Neuronal stem cell (in vitro differentiated cells): Measurements from ENCODE around the gene PKNOX1.

Experiments used
- DNase-seq: peaks from one replicate; pipeline ENCODE4 v3.0.0-alpha.2; 2013; ENCODE audit warnings: low spot score
- H2AFZ ChIP-seq: one replicate; pipeline ENCODE4 v1.6.1; 2013; ENCODE audit warnings: mild to moderate bottlenecking, low read length, inconsistent platforms
- H2AK5ac ChIP-seq: 2 replicates; pipeline ENCODE4 v1.6.1; 2013; ENCODE audit warnings: low read depth, mild to moderate bottlenecking, inconsistent platforms, low read length, moderate library complexity, mixed read lengths
- H2BK120ac ChIP-seq: 2 replicates; pipeline ENCODE4 v1.6.1; 2013; ENCODE audit warnings: low read depth, mild to moderate bottlenecking, inconsistent platforms, low read length, moderate library complexity, mixed read lengths
- H2BK12ac ChIP-seq: one replicate; pipeline ENCODE4 v1.6.1; 2013; ENCODE audit warnings: low read length, inconsistent platforms
- H2BK15ac ChIP-seq: 2 replicates; pipeline ENCODE4 v1.6.1; 2013; ENCODE audit warnings: mild to moderate bottlenecking, low read length, inconsistent platforms, mixed read lengths
- H2BK5ac ChIP-seq: one replicate; pipeline ENCODE4 v1.6.1; 2013; ENCODE audit warnings: inconsistent platforms, mild to moderate bottlenecking, low read length, moderate library complexity
- H3K14ac ChIP-seq: one replicate; pipeline ENCODE4 v1.6.1; 2013; ENCODE audit warnings: low read length, inconsistent platforms
- H3K18ac ChIP-seq: 2 replicates; pipeline ENCODE4 v1.6.1; 2013; ENCODE audit warnings: low read length, inconsistent platforms
- H3K23ac ChIP-seq: 2 replicates; pipeline ENCODE4 v1.6.1; 2013; ENCODE audit warnings: low read depth, mild to moderate bottlenecking, mixed read lengths, low read length, inconsistent platforms; ENCODE audit not compliant: poor library complexity
- H3K27ac ChIP-seq: replicated peaks from 3 replicates; pipeline ENCODE4 v1.5.1; 2013; ENCODE audit warnings: low read length, inconsistent platforms
- H3K27me3 ChIP-seq, 3 experiments: 2 replicates each; pipeline ENCODE4 v1.6.1; 2013; ENCODE audit warnings: low read length in 3 of 3, mild to moderate bottlenecking in 2 of 3, inconsistent platforms in 1 of 3, low read depth in 1 of 3, mixed read lengths in 1 of 3, moderate library complexity in 1 of 3; ENCODE audit not compliant: control insufficient read depth in 3 of 3, insufficient read depth in 3 of 3
- H3K36me3 ChIP-seq, 2 donors: replicated peaks in 1 of 2; 2 replicates each; pipeline ENCODE4 v1.6.1; 2013; ENCODE audit warnings: low read length in 2 of 2; ENCODE audit not compliant: control insufficient read depth in 2 of 2, insufficient read depth in 2 of 2
- H3K4ac ChIP-seq: 2 replicates; pipeline ENCODE4 v1.6.1; 2013; ENCODE audit warnings: inconsistent platforms, mild to moderate bottlenecking, low read length, moderate library complexity
- H3K4me1 ChIP-seq, 2 donors: 1 replicate in 1 of 2; 2 replicates in 1 of 2; pipeline ENCODE4 v1.6.1; 2013; ENCODE audit warnings: low read length in 2 of 2, low read depth in 1 of 2; ENCODE audit not compliant: control insufficient read depth in 2 of 2, insufficient read depth in 1 of 2
- H3K4me2 ChIP-seq: one replicate; pipeline ENCODE4 v1.6.1; 2013; ENCODE audit warnings: mild to moderate bottlenecking, low read length, inconsistent platforms; ENCODE audit not compliant: insufficient read depth, poor library complexity, severe bottlenecking
- H3K4me3 ChIP-seq, 2 donors: 2 replicates each; pipeline ENCODE4 v1.5.1; 2013; ENCODE audit warnings: low read length in 2 of 2, mild to moderate bottlenecking in 2 of 2, inconsistent platforms in 1 of 2, moderate library complexity in 1 of 2
- H3K79me1 ChIP-seq: one replicate; pipeline ENCODE4 v1.6.1; 2013; ENCODE audit warnings: low read depth, mild to moderate bottlenecking, inconsistent platforms, low read length, moderate library complexity
- H3K9ac ChIP-seq: one replicate; pipeline ENCODE4 v1.6.1; 2013; ENCODE audit warnings: mild to moderate bottlenecking, low read depth, low read length, inconsistent platforms; ENCODE audit not compliant: poor library complexity
- H3K9me3 ChIP-seq, 2 donors: replicated peaks in 1 of 2; 2 replicates each; pipeline versions ENCODE3 to v1.6.1; 2013; ENCODE audit warnings: low read length in 2 of 2, mild to moderate bottlenecking in 2 of 2, inconsistent platforms in 1 of 2, low read depth in 1 of 2, mixed read lengths in 1 of 2, moderate library complexity in 1 of 2; ENCODE audit not compliant: control insufficient read depth in 2 of 2, insufficient read depth in 1 of 2
- H4K8ac ChIP-seq: one replicate; pipeline ENCODE4 v1.6.1; 2013; ENCODE audit warnings: low read depth, mild to moderate bottlenecking, inconsistent platforms, low read length, moderate library complexity
- H4K91ac ChIP-seq: one replicate; pipeline ENCODE4 v1.6.1; 2013; ENCODE audit warnings: low read length, low read depth, mild to moderate bottlenecking, inconsistent platforms; ENCODE audit not compliant: poor library complexity
- WGBS, 2 donors: extraction: QIAGEN DNeasy Blood & Tissue Kit; methylation state at CpG; one replicate each; pipeline ENCODE4 v1.1.7; 2013; ENCODE audit warnings: missing lambda C conversion rate in 2 of 2, mixed read lengths in 1 of 2; ENCODE audit not compliant: insufficient read length in 2 of 2, insufficient replicate concordance in 1 of 2; ENCODE audit errors: extremely low coverage in 2 of 2; 5-methylcytosine and 5-hydroxymethylcytosine counted together

PKNOX1 gene

GRCh38 chr21:42975886-42976608 lies 1.7 kb downstream of the PKNOX1 start:
- Histone ChIP-seq H3K9me3 (peaks cover 5 to 26% of the 10 kb centered on the region in 2 donors), H2AK5ac (no peak overlapping the region), H2BK15ac (no peak overlapping the region), H2BK12ac (no peak overlapping the region), H3K4me3 (peak overlapping the region; percentile 84 to 85), H4K91ac (no peak overlapping the region), H3K27ac (peak overlapping the region; percentile 94), H2BK5ac (no peak overlapping the region), H2BK120ac (no peak overlapping the region), H3K27me3 (no peaks in the 10 kb centered on the region), H3K4me1 (peaks cover 6 to 7% of the 10 kb centered on the region in 2 donors), H4K8ac (no peak overlapping the region), H3K79me1 (peaks cover 11% of the 10 kb centered on the region), H3K18ac (no peak overlapping the region), H3K14ac (no peak overlapping the region), H3K9ac (no peak overlapping the region), H3K23ac (no peak overlapping the region), H3K36me3 (peaks cover 2 to 32% of the 10 kb centered on the region in 2 donors), H3K4me2 (peak overlapping the region; percentile 73), H2AFZ (no peak overlapping the region), H3K4ac (no peak overlapping the region)
- no CpG with 5 or more reads among the region's 6 CpGs for WGBS, 2 donors
- DNase-seq: no peak

- Histone ChIP-seq H3K9me3 (peaks cover 5 to 23% of the 10 kb centered on the region in 2 donors), H2BK5ac (no peak overlapping the region), H2BK120ac (no peak overlapping the region), H2AFZ (no peak overlapping the region), H3K18ac (no peak overlapping the region), H2AK5ac (no peak overlapping the region), H3K36me3 (peaks cover 4 to 38% of the 10 kb centered on the region in 2 donors), H4K8ac (no peak overlapping the region), H4K91ac (no peak overlapping the region), H3K4me2 (no peak overlapping the region), H3K23ac (peak overlapping the region; percentile 92), H2BK12ac (no peak overlapping the region), H3K27me3 (no peaks in the 10 kb centered on the region), H3K4me1 (peaks cover 0 to 6% of the 10 kb centered on the region in 2 donors), H3K4me3 (no peak overlapping the region), H3K9ac (no peak overlapping the region), H2BK15ac (no peak overlapping the region), H3K79me1 (peaks cover 9% of the 10 kb centered on the region), H3K4ac (no peak overlapping the region), H3K14ac (no peak overlapping the region), H3K27ac (no peak overlapping the region)
- no peak for DNase-seq
- no CpG with 5 or more reads among the region's 10 CpGs for WGBS, 2 donors
Measured at GRCh38 chr21:42980312-42981213, 6.2 kb downstream of the PKNOX1 start.

DNA sequence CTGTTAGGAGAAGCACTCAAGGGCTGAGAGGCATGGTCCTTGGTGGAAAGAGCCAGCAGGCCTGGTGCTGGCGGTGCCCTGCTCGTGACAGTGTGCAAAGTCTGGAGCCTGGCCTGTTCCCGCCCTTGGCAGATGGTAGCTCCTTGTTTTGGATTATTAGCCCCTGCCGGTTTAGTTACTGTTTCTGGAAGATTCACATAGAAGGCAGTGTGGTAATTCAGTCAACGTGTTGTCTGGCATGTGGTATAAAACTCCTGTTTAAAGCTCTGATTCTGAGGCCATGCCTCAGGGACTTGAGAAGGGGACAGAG lies 6.8 kb downstream of the PKNOX1 start:
- no peak for DNase-seq
- Histone ChIP-seq H3K27me3 (no peaks in the 10 kb centered on the region), H4K91ac (no peak overlapping the region), H3K4me2 (no peak overlapping the region), H3K9me3 (peaks cover 5 to 23% of the 10 kb centered on the region in 2 donors), H2AK5ac (no peak overlapping the region), H3K4me3 (no peak overlapping the region), H3K18ac (peak overlapping the region; percentile 51), H2AFZ (no peak overlapping the region), H2BK5ac (no peak overlapping the region), H3K36me3 (peaks cover 4 to 38% of the 10 kb centered on the region in 2 donors), H3K79me1 (peaks cover 9% of the 10 kb centered on the region), H2BK12ac (no peak overlapping the region), H4K8ac (no peak overlapping the region), H3K23ac (peak overlapping the region; percentile 92), H3K4ac (no peak overlapping the region), H2BK120ac (no peak overlapping the region), H3K4me1 (peaks cover 0 to 5% of the 10 kb centered on the region in 2 donors), H3K27ac (no peak overlapping the region), H3K14ac (no peak overlapping the region), H3K9ac (no peak overlapping the region), H2BK15ac (no peak overlapping the region)
- no CpG with 5 or more reads among the region's 5 CpGs for WGBS, 2 donors

GRCh38 chr21:42981862-42982261 lies 7.5 kb downstream of the PKNOX1 start:
- no peak overlapping the region for H3K9ac ChIP-seq
- H2BK12ac ChIP-seq: peak overlapping the region; percentile 32
- peaks cover 0 to 4% of the 10 kb centered on the region in 2 donors for H3K4me1 ChIP-seq
- peaks cover 3 to 31% of the 10 kb centered on the region in 2 donors for H3K36me3 ChIP-seq
- H3K9me3 ChIP-seq: peaks cover 5 to 16% of the 10 kb centered on the region in 2 donors
- no CpG with 5 or more reads among the region's 4 CpGs for WGBS, 2 donors
- no peaks in the 10 kb centered on the region for H3K27me3 ChIP-seq
- no peak overlapping the region for H4K91ac ChIP-seq
- peak overlapping the region; percentile 79 for H3K4ac ChIP-seq
- no peak overlapping the region for H2AFZ ChIP-seq
- no peak overlapping the region for H2AK5ac ChIP-seq
- DNase-seq: no peak
- H4K8ac ChIP-seq: no peak overlapping the region
- H3K79me1 ChIP-seq: peaks cover 9% of the 10 kb centered on the region
- H2BK5ac ChIP-seq: no peak overlapping the region
- H2BK120ac ChIP-seq: no peak overlapping the region
- H3K18ac ChIP-seq: no peak overlapping the region
- H2BK15ac ChIP-seq: no peak overlapping the region
- H3K23ac ChIP-seq: peak overlapping the region; percentile 47
- H3K27ac ChIP-seq: no peak overlapping the region
- peak overlapping the region; percentile 47 for H3K14ac ChIP-seq
- H3K4me2 ChIP-seq: no peak overlapping the region
- no peak overlapping the region for H3K4me3 ChIP-seq
